HG02852 (cell line): ENCODE data around the gene TSPAN16.

Source experiments
- ATAC-seq: cut with Tn5 transposase; IDR thresholded peaks from one replicate; pipeline ENCODE4 v1.9.1; 2021; ENCODE audit warnings: mild to moderate bottlenecking, moderate library complexity; ENCODE audit not compliant: unreplicated experiment

The TSPAN16 gene

DNA sequence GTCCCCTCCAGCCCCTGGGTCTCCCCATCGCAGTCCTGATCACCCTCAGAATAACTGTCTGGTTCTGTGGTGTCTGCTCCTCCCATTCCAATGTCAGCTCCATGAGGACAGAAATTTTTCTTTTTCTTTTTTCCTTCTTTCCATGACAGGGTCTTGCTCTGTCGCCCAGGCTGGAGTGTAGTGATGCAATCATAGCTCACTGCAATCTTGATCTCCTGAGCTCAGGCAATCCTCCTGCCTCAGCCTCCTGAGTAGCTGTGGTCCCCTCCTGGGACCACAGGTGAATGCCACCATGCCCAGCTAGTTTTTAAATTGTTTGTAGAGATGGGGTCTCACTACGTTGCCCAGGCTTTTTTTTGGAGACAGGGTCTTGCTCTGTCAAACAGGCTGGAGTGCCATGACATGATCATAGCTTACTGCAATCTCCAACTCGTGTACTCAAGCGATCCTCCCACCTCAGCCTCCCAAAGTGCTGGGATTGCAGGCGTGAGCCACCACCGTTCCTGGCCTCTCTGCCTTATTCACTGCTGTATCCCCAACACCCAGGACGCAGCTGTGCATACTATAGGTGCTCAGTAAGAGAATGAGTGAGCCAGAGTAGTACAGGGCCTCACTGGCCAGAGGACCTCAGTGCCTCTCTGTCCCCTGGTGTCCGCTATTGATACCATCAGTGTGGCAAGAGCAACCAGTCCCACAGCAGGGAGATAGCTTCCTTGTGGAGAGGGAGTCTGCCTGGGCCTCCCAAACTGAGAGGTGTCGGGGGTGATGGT lies 28.5 kb upstream of the TSPAN16 start:
- no peak for ATAC-seq

DNA sequence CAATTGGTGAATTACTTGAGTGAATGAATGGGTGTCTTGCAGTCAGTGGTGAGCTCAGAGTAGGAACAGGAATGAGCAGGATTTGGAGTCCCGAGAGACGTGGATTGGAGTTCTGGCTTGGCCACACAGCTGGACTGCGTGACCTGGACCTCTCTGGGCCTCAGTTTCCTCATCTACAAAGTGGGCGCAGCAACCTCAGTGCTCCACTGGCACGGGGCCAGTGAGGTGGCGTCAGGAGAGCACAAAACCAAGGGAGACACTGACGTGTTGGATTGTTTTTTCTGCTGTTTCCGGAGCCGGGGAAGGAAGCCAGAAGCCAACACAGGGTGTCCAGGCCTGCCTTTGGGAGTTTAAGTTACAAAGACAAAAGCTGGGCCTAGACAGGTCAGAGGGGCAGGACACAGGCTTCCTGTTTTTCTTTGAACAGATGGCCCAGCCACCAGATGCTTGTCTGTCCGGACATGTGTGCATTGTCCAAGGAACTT lies 27.1 kb upstream of the TSPAN16 start:
- no peak for ATAC-seq

DNA sequence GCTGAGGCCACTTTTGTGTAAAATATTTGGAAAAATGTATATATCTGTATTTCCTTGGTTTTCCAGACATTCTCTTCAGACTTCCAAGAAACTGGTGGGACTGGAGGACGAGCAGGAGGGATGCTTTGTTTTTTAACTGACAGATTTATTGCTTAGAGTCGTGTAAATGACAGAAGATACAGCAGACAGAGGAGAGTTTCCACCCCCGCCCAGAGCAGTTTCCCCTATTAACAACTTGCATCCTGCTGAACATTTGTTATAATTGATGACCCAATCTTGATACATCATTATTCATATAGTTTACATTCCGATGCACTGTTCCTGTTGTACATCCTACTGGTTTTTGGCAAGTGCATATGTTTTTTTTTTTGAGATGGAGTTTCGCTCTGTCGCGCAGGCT lies 26.6 kb upstream of the TSPAN16 start:
- ATAC-seq: no peak

DNA sequence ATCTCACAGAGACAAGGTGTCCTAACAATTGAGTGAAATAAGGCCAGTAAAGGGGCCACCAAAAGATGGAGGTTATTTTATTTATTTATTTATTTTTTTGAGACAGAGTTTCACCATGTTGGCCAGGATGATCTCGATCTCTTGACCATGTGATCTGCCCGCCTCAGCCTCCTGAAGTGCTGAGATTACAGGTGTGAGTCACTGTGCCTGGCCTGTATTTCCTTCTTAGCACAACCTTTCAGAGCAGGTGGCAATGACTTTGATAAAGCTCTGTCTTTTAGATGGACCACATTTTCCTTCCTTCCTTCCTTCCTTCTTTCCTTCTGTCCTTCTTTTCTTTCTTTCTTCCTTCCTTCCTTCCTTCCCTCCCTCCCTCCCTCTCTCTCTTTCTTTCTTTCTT lies 22.7 kb upstream of the TSPAN16 start:
- ATAC-seq: no peak

DNA sequence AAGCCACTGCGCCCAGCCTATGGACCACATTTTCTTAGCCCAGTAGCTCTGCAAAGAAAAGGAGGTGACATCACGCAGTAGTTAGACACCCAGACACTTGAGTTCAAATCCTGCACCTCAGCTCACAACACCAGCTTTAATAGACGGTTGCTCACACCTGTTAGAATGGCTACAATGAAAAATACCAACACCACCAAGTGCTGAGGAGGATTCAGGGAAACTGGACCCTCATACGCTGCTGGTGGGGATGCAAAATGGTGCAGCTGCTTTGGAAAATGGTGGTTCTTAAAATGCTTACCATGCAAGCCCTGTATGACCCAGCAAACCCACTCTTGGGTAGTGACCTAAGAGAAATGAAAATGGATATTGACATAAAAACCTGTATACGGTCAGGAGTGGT lies 22.0 kb upstream of the TSPAN16 start:
- ATAC-seq: no peak

DNA sequence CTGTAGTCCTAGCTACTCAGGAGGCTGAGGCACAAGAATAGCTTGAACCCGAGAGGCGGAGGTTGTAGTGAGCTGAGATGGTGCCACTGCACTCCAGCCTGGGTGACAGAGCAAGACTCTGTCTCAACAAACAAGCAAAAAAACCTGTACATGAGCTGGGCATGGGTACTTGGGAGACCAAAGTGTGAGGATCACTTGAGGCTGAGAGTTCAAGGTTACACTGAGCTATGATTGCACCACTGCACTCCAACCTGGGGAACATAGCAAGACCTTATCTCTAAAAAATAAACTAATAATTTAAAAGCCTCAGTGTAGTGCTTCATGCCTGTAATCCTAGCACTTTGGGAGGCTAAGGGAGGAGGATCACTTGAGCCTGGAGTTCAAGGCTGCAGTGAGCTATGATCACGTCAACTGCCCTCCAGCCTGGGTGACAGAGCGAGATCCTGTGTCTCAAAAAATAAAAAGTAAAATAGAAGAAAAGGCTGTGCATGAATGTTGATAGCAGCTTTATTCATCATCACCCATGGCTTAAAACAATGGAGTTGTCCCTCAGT lies 21.4 kb upstream of the TSPAN16 start:
- ATAC-seq: no peak

DNA sequence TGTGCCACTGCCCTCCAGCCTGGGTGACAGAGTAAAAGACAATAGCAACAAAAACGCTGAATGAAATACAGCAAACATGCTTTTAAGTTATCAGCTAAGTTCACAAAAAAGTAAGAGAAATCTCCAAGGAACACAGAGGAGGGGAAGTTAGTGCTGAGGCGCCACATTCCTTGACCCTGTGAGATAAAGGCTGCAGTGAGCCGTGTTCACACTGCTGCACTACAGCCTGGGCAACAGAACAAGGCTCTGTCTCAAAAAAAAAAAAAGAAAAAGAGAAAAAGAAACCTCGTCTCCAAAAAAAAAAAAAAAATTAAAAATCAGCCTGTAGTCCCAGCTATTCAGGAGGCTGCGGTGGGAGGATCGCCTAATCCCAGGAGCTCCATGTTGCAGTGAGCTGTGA lies 17.3 kb upstream of the TSPAN16 start:
- ATAC-seq: no peak

DNA sequence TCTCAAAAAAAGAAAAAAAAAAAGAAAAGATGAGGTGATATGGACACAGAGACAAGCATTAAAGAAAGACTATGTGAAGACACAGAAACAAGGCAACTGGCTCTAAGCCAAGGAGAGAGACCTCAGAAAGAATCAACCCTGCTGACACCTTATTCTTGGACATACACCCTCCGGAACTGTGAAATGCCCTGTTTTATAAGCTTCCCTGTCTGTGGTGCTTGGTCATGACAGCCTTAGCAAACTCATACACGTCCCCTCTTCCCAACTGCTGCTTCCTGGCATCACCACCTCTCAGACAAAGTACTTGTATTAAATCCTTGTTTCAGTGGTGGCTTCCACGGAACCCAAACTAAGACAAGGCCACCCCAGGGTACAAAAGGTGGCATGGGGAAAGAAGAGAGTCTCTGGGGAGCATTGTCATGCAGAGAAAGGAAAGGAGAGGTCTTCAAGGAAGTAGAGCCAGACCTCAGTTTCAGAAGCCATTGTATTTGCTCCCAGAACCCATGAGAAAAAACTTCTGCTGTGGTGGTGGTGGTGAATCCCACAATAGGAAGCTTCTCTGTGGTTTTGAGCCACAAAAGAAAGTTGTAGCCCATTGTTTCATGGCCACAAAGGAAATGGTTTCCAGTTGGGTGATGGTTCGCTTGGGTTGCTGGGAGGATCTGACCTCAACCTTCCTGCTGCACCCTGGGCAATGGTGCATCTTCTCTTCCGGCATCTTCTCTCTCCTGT lies 16.3 kb upstream of the TSPAN16 start:
- no peak for ATAC-seq

DNA sequence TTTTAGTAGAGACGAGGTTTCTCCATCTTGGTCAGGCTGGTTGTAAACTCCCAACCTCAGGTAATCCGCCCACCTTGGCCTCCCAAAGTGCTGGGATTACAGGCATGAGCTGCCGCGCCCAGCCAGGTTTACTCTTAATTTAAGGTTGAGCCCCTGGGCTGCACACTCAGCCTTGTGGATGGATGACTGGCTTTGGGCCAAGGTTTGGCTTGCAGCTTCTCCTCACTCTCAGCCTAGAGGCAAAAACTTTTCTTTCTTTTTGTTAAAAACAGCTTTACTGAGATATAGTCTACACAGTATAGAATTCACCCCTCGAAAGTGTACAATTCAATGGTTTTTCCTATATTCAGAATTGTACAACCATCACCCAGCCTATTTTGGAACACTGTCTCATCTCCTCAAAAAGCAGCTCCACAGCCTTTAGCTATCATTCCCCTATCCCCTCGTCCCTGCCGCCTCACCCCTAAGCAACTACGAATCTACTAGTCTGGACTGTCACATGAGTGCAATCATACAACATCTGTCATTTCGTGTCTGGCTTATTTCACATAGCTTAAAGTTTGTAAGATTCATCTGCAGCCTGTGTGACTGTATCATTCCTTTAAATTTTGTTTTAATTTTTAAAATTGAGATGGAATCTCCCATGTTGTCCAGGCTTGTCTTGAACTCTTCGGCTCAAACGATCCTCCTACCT lies 14.5 kb upstream of the TSPAN16 start:
- ATAC-seq: no peak

DNA sequence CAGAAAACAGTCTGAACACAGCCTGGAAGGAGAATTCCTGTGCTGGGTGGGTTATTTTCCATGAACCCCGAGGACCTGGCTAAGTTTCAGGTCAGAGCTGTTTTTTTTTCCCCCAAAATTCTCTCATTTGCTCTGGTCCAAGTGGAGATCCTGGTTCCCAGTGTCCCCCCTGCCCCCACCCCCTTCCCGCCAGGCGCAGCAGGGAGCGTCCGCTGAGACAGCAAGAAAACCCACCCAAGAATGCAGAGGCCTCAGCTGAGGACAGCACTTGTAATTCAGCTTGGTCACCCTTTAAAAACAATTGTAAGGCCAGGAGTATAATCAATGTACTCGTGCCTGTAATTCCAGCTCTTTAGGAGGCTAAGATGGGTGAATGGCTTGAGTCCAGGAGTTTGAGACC lies 11.4 kb upstream of the TSPAN16 start:
- no peak for ATAC-seq

DNA sequence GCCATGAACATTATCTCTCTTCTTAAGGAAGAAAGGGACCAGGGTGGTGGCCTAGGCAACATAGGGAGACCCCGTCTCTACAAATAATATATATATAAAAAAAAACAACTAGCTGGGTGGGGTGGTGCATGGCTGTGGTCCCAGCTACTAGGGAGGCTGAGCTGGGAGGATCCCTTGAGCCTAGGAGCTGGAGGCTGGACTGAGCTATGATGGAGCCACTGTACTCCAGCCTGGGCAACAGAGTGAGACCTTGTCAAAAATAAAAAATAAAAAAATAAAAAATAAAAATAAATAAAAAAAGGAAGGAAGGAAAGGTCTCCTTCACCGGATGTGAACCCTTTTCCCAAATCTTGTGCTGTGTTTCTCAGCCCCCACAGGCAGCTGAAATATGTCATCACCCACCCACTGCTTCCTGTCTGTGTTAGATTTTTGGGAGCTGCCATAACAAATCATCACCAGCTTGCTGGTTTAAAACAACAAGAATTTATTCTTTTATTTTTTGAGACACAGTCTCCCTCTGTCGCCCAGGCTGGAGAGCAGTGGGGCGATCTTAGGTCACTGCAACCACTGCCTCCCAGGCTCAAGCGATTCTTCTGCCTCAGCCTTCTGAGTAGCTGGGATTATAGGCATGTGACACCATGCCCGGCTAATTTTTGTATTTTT lies 9.5 kb upstream of the TSPAN16 start:
- ATAC-seq: no peak

DNA sequence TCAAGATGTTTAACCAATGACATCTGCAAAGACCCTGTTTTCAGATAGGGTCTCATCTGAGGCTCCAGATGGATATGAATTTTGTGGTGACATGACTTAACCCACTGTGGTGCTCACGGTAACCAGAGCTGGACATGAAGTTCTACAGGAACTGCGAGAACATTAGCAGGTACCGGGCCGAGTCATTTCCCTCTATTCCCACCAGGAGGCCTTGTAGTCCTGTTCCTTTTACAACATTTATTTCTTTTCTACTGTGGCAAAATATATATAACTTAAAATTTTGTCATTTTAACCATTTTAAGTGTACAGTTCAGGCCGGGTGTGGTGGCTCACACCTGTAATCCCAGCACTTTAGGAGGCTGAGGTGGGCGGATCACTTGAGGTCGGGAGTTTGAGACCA lies 7.6 kb upstream of the TSPAN16 start:
- ATAC-seq: no peak

DNA sequence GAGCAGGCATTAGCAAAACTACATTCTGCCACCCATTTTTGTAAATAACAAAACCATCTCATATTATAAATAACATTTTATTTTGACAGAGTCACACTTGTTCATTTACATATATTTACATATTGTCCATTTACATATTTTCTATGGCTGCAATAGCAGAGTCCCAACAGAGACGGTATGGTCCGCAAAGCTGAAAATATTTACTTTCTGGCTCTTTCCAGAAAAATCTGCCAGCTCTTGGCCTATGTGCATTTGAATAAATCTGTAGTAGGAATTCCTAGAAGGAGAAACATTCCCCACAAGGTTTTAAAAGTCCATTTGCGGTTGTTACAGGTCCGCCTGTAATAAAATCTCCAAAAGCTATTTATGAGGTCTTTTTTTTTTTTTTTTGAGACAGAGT lies 5.7 kb upstream of the TSPAN16 start:
- no peak for ATAC-seq

DNA sequence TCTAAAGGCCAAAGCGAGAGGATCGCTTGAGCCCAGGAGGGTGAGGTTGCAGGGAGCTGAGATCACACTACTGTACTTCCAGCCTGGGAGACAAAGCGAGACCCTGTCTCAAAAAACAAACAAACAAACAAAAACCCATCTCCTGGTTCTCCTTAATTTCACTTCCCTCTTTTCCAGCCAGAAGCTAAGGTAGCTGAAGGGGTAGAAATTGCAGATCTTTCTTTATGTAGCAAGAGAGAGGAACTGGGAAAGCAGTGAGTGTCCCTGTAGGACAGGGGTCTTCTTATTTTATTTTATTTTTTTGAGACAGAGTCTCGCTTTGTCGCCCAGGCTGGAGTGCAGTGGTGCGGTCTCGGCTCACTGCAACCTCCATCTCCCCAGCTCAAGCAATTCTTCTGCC lies 4.5 kb upstream of the TSPAN16 start:
- ATAC-seq: no peak

DNA sequence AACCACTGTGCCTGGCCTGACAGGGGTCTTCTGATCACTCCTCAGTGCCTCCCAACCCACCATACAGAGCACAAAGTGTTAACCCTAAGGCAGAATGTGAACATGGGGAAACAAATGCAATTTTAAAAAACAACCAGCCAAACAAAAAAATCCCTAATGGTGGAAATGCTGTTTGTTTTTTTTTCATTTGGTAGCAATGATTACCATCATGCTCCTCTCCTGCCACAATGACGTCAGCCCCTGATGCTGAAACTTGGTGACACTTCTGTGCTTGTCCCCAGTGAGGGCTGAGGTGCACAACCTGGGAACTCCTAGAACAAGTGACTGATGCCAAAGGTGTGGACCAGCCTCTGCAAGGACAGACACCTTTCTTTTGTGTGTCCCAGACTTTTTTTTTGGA lies 4.0 kb upstream of the TSPAN16 start:
- ATAC-seq: no peak

DNA sequence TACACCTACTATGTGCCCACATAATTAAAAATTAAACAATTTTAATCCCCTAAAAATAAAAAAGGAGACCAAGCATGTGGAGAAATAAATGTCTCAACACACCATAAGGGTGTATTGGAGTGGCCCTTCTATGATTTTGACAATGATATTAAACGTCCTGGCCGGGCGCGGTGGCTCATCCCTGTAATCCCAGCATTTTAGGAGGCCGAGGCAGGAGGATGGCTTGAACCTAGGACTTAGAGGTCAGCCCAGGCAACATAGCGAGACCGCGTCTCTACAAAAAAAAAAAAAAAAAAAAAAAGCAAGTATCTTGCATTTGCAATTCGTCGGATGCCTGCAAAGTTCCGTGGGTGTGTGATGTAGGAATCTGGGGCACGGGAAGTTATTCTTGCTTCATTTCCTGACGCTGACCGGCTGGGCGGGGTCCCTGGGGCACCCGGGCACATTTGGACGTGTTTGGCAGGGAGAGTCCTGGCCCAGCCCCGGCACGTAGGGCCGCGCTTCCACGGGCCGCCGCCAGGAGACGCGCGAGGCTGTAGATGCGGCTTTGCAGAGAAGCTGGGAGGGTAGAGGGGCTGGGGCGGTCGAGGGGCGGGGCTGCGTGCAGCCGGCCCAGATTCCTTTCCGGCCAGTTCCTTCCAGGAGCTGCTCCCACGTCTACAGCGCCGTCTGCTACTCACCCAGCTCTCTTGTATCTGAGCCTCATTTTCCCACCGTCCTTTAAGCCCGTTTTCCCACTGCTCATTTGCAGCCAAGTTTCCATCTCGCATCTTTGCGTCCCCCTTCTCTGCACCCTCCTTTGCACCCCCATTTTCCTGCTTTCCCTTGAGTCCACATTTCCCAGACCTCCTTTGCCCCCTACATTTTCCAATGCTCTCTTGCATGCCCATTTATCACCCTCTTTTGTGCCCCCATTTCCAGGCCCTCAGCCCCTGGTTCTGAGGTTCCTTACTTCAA lies 2.2 kb upstream of the TSPAN16 start:
- ATAC-seq: no peak

DNA sequence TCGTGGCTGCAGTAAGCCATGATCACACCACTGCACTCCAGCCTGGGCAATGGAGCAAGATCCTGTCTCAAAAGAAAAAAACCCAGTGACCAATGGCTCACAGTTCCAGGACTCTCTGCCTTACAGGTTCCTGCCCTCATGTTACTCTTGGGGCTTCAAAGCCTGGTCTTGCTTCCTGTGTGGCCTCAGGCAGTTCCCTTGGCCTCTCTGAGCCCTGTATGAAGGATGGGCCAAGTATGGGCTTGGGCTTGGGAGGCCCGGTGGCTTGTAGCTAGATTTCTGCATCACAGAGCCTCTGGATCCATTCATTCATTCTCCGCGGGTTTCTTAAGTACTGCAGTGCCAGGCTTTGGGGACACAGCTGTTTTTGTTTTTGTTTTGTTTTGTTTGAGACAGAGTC lies 780 bp upstream of the TSPAN16 start:
- no peak for ATAC-seq

DNA sequence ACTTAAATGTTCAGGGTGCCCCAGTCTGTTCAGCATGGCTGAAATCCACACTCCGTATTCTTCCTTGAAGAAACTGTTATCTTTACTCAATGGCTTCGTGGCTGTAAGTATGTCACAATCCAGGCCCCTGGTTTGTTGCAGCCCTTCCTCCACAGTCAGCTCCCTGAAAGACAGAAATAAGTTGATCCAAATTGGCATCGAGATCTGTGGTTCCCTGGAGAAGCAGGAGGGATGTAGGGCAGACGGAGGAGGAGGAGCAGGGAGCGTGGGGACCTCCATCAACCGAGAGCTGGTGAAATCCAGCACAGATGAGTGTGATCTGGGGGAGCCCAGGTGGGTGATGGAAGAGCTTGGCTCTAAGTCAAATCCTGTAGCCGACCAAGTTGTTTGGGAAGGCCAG lies 304 bp downstream of the TSPAN16 start:
- ATAC-seq: no peak

DNA sequence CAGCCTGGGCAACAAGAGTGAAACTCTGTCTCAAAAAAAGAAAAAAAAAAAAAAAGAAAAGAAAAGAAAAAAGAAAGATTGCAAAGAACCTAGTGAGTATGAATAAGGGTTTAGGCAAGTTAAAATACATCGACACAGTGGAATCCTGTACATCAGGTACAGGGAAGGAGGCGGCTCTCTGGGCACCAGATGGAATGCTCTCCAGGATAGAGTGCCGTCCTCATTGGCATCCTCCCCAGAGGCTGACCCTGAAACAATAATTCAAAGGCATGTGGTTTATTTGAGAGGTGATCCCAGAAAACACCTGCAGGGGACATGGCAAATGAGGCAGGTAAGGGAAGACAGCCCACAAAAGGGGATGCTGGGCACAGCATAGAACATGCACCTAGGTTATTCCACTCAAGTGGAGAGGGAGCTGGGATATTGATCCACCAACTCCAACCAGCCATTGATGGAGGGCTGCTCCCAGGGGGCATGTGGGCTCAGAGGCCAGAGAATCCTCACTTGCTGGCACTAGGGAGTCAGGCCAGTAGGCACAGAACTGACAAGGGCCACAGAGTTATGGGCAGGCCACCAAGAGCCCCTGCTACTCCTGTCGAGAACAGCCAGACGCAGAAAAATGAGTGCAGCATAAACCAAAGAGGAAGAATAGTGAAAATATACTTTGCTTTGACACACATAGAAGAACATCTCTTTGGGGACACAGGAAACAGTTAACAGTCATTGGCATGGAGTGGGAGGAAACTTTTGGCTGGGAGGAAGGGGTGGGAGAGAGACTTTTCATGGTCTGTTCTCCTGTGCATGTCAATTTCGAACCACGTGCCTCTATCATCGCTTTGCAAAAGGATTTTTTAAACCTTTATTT lies 4.2 kb downstream of the TSPAN16 start:
- no peak for ATAC-seq
